ENCODE measurements around the gene NTSR1. TPM values are rescaled to one million over a fixed set of nuclear protein-coding genes. Genes with fewer than 3 reads are reported as not detected.

NTSR1 gene
- total and polyA plus RNA-seq, 2 experiments from 2014 or later = 0.15 to 1.4 TPM

DNA sequence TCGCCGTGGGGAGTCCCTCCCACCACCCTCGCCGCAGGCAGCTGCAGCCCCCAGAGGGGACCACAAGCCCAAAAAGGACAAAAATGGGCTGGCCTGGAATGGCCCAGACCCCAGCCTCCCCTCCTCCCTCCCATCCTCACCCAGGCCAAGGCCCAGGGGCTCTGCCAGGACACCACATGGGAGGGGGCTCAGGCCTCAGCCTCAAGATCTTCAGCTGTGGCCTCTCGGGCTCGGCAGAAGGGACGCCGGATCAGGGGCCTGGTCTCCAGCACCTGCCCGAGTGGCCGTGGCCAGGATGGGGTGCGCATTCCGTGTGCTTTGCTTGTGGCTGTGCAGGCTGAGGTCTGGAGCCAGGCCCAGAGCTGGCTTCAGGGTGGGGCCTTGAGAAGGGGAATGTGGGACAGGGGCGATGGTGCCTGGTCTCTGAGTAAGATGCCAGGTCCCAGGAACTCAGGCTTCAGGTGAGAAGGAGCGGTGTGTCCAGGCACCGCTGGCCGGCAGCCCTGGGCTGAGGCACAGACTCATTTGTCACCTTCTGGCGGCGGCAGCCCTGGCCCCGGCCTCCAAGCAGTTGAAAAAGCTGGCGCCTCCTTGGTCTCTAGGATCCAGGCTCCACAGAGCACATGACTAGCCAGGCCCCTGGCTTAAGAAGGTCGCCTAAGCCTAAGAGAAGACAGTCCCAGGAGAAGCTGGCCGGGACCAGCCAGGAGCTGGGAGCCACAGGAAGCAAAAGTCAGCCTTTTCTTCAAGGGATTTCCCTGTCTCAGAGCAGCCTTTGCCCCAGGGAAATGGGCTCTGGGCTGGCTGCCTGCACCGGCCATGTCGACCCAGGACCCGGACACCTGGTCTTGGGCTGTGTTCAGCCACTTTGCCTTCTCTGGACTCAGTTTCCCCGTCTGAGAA is 52.5 kb downstream of the NTSR1 start:
- Histone ChIP-seq H3K36me3 (ENCODE audit: insufficient read depth) (no peaks in the 10 kb centered on the region), H2AFZ (no peak overlapping the region), H3K9me2 (ENCODE audit: insufficient read depth) (no peaks in the 10 kb centered on the region), H3F3A (replicated peaks; ENCODE audit: low read depth) (no peaks in the 10 kb centered on the region), H3K4me1 (ENCODE audit: insufficient read depth) (no peaks in the 10 kb centered on the region), H3K27me3 (ENCODE audit: insufficient read depth) (no peaks in the 10 kb centered on the region), H3K4me2 (no peak overlapping the region), H3K4me3 (no peak overlapping the region), H4K20me1 (replicated peaks; ENCODE audit: insufficient read depth) (no peaks in the 10 kb centered on the region), H3K27ac (ENCODE audit: low read depth) (no peak overlapping the region), H3K79me2 (replicated peaks; ENCODE audit: insufficient read depth) (no peaks in the 10 kb centered on the region)
- DNase-seq (ENCODE audit: low spot score) (no peak), ATAC-seq (no peak)
- no peak overlapping the region for H3K27ac Mint-ChIP-seq
- TF ChIP-seq, protein P1, sequence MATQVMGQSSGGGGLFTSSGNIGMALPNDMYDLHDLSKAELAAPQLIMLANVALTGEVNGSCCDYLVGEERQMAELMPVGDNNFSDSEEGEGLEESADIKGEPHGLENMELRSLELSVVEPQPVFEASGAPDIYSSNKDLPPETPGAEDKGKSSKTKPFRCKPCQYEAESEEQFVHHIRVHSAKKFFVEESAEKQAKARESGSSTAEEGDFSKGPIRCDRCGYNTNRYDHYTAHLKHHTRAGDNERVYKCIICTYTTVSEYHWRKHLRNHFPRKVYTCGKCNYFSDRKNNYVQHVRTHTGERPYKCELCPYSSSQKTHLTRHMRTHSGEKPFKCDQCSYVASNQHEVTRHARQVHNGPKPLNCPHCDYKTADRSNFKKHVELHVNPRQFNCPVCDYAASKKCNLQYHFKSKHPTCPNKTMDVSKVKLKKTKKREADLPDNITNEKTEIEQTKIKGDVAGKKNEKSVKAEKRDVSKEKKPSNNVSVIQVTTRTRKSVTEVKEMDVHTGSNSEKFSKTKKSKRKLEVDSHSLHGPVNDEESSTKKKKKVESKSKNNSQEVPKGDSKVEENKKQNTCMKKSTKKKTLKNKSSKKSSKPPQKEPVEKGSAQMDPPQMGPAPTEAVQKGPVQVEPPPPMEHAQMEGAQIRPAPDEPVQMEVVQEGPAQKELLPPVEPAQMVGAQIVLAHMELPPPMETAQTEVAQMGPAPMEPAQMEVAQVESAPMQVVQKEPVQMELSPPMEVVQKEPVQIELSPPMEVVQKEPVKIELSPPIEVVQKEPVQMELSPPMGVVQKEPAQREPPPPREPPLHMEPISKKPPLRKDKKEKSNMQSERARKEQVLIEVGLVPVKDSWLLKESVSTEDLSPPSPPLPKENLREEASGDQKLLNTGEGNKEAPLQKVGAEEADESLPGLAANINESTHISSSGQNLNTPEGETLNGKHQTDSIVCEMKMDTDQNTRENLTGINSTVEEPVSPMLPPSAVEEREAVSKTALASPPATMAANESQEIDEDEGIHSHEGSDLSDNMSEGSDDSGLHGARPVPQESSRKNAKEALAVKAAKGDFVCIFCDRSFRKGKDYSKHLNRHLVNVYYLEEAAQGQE (IDR thresholded peaks at IDR 0.05; ENCODE audit: unreplicated experiment) = no peak
- TF ChIP-seq JUNB (IDR thresholded peaks at IDR 0.05; ENCODE audit: unreplicated experiment) (no peak), CREB1 (CRISPR knock-in tag; IDR thresholded peaks at IDR 0.05; ENCODE audit: low read depth) (no peak), EZH2phosphoT487 (IDR thresholded peaks at IDR 0.05; ENCODE audit: unreplicated experiment) (no peak), ZNF331 (CRISPR knock-in tag; IDR thresholded peaks at IDR 0.05; ENCODE audit: low read depth) (no peak), POLR2AphosphoS5 (IDR thresholded peaks at IDR 0.05; ENCODE audit: low read depth) (no peak), STAT1 (IDR thresholded peaks at IDR 0.05; ENCODE audit: unreplicated experiment) (no peak), NANOG (IDR thresholded peaks at IDR 0.05; ENCODE audit: borderline replicate concordance) (no peak), ZNF462 (CRISPR knock-in tag; IDR thresholded peaks at IDR 0.05) (no peak), ZNF114 (CRISPR knock-in tag; IDR thresholded peaks at IDR 0.05) (no peak)
- no peaks in the 10 kb centered on the region for H3K9me3 Mint-ChIP-seq
- H3K4me3 Mint-ChIP-seq = no peak overlapping the region
- peaks cover 5% of the 10 kb centered on the region for H3K27me3 Mint-ChIP-seq (ENCODE audit: insufficient read depth, low read depth, poor library complexity)
- H3K36me3 Mint-ChIP-seq (ENCODE audit: low read depth) = no peaks in the 10 kb centered on the region
- no peaks in the 10 kb centered on the region; the same call in none of the 3 replicates for H3K4me1 Mint-ChIP-seq

All from GM23338 (cell line).